Muscle layer of duodenum (tissue), 2 donors: ENCODE results near the gene SLC6A1.

Experiments used
- H3K27ac ChIP-seq: one replicate; pipeline ENCODE4 v1.7.0; 2013; ENCODE audit warnings: mild to moderate bottlenecking, low read length
- H3K27me3 ChIP-seq: one replicate; pipeline ENCODE4 v1.7.0; 2013; ENCODE audit warnings: low read depth, mild to moderate bottlenecking, control low read depth, low read length
- H3K36me3 ChIP-seq, 2 donors: one replicate each; pipeline ENCODE4 v1.7.0; 2013; ENCODE audit warnings: low read length in 2 of 2, control low read depth in 1 of 2, mild to moderate bottlenecking in 1 of 2; ENCODE audit not compliant: insufficient read depth in 2 of 2, control insufficient read depth in 1 of 2
- H3K4me1 ChIP-seq, 2 donors: one replicate each; pipeline ENCODE4 v1.7.0; 2013; ENCODE audit warnings: low read length in 2 of 2, mild to moderate bottlenecking in 2 of 2, control low read depth in 1 of 2, moderate library complexity in 1 of 2; ENCODE audit not compliant: insufficient read depth in 2 of 2, control insufficient read depth in 1 of 2
- H3K4me3 ChIP-seq, 2 donors: one replicate each; pipeline ENCODE4 v1.7.0; 2013; ENCODE audit warnings: low read length in 2 of 2, low read depth in 1 of 2, mild to moderate bottlenecking in 1 of 2
- H3K9me3 ChIP-seq, 2 donors: one replicate each; pipeline ENCODE4 v1.7.0; 2013; ENCODE audit warnings: low read length in 2 of 2, control low read depth in 1 of 2, mild to moderate bottlenecking in 1 of 2; ENCODE audit not compliant: control insufficient read depth in 1 of 2
- donor health status: healthy.

The SLC6A1 gene

DNA sequence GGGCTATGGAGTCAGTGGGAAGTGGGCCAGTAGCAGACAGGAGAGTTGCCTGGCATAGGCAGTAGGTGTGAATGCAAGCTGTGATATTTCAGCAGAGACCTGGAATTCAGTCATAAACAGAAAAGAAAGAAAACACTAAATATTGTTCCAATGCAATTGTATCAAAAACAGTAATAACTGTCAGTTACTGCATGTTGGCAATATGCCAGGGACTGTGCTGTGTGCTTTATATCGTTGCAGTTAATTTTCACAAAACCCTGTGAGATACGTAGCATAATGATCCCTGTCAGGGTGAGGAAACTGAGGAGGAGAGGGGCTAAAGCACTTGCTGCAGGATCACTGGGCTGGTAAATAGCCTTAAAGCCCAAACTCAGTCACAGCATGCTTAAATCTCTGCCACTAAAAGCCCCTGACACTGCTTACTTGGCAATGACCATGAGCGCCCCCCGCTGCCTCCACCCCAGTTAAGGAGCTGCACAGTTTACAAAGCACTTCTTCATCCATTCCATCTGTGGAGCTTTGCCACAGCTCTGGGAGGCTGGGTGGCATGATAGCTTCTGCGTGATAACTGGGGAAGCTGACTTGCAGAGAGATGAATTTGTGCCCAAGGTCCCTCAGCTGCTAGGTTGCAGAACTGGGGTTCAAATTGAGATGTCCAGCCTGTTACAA, 3.9 kb downstream of the SLC6A1 start:
- Histone ChIP-seq H3K36me3 (no peaks in the 10 kb centered on the region), H3K27ac (no peak overlapping the region), H3K27me3 (peaks cover 37% of the 10 kb centered on the region), H3K4me1 (peaks cover 0 to 14% of the 10 kb centered on the region in 2 donors), H3K4me3 (no peak overlapping the region), H3K9me3 (no peaks in the 10 kb centered on the region)

DNA sequence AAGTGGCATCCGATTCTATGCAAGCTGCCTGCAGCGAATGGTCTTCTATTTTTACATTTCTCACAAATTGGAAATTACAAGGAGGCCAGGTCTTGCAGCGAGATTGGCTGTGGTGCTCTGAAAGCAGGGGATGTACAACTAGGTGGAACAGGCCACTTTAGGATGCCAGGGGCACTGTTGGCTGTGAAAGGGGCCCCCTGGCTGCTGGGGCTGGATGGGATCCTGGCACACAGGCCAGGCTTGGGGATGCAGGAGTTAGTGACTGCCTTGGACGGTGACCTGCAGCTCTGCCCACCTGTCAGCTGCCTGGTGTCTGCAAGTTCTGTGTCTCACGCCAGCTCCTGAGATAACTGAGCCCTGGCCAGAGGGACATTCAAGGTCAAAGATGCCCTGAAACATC, 4.6 kb downstream of the SLC6A1 start:
- Histone ChIP-seq H3K4me1 (peaks cover 0 to 10% of the 10 kb centered on the region in 2 donors), H3K27me3 (peaks cover 30% of the 10 kb centered on the region), H3K4me3 (no peak overlapping the region), H3K36me3 (no peaks in the 10 kb centered on the region), H3K27ac (no peak overlapping the region), H3K9me3 (no peaks in the 10 kb centered on the region)

DNA sequence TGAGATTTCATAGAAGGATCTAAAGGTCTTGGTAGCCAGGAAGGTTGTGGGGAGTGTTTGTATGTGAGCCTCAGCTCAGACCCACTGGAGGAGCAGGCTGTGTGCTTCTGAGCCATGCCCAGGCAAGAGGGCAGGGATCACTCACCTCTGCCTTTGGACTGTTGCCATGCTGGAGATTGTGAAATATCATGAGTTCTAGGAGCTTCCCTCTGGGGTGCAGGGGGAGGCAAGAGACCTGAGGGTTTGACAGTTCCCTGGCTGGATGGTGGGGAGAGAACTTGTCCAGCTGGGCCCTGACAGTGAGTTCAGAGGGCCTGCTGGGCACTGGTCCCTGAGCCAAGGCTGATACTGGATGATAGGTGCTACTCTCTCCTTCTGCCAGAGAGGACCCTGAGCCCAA, 6.0 kb downstream of the SLC6A1 start:
- Histone ChIP-seq H3K27ac (no peak overlapping the region), H3K9me3 (no peaks in the 10 kb centered on the region), H3K27me3 (peaks cover 23% of the 10 kb centered on the region), H3K36me3 (no peaks in the 10 kb centered on the region), H3K4me1 (peaks cover 0 to under 1% of the 10 kb centered on the region in 2 donors), H3K4me3 (no peak overlapping the region)

DNA sequence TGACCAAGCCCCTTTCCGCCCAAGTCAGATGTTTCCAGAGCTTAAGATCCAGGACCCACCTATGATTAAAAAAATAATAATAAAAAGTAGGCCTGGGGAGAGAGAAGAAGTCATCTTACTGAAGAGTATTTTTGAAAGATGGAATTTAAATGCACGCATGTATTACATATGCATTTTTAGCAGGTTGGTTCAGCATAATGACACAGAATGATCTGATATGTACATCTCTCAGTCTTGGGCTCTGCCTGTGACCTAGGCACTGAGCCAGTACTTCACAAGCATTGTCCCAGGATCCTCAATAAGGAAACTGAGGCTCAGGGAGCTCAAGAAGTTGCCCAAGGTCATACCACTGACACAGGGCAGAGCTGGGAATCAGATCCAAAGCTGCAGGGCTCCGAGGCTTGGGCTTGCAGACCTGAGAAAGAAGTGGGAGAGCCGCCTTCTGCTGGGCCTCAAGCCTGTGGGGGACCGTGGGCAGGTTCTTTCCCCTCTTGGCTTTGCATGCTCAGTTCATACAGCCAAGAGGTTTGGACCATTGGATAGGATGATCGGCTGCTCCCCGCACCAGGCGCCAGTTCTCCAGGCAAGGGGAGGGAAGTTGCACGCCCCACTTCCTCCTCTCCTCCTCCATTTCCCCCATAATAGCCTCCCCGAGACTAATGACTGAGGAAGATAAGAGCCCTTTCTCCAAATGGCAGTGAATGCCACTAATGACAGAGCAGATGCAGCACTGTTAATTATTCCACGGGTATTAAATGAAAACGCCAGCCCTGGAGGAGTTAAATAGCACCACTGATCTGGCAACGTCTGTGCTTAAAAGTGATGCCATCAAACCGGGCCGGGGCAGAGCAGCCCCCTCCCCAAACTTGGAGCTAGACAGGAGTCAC, 6.9 kb downstream of the SLC6A1 start:
- Histone ChIP-seq H3K27ac (no peak overlapping the region), H3K4me3 (no peak overlapping the region), H3K4me1 (no peaks in the 10 kb centered on the region)

DNA sequence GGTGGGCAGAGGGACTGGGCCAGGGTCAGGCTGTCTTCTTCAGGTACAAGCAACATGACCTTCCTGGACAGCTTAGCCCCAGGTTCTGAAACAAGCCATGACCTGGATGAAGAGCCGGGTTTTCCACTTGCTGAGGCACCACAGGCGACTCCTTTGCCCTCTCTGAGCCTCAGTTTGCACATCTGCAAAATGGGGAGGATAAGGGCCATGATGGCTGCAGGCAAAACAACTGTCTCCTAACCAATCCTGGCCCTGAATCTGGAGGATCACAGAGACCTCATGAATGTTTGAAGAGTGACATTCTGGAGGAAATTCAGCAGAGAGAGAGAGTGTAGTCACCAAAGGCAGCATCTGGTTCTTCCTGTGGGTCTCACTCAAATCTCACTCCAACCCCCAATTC, 8.0 kb downstream of the SLC6A1 start:
- no peak overlapping the region for H3K27ac ChIP-seq
- H3K27me3 ChIP-seq = peaks cover 6% of the 10 kb centered on the region
- no peaks in the 10 kb centered on the region for H3K36me3 ChIP-seq
- H3K4me3 ChIP-seq = no peak overlapping the region
- H3K4me1 ChIP-seq = no peaks in the 10 kb centered on the region
- H3K9me3 ChIP-seq = no peaks in the 10 kb centered on the region

More for the DNA sequence above, 6.9 kb downstream of the SLC6A1 start:
- no peaks in the 10 kb centered on the region for H3K36me3 ChIP-seq
- H3K9me3 ChIP-seq = no peaks in the 10 kb centered on the region
- peaks cover 17% of the 10 kb centered on the region for H3K27me3 ChIP-seq

DNA sequence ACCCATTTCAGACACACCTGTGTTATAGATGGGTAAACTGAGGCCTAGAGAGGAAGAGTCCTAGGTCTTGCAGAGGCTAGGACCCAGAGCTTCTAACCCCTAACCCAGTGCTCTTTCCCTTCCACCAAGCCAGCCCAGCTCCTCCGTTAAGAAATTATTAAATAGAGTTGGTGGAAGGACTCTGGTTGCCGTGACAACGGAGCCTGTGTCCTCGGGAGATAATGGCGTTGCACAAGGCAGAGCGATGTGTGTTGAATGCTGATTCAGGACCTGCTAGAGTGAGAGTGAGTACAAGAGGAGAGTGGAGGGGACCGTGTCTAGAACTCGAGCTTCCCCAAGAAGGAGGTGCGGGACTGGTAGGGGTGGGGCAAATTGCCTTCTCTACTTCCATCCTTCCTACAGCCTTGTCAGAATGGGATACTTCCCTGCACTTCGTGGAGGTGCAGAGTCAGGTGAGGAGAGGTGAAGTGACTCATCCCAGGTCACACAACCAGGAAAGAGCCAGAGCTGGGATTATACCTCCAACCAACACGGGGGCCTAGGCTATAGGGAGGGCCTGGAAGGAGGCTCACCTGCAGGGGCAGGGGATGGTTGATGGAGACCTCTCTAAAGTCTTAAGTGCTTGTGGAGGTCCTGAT, 8.6 kb downstream of the SLC6A1 start:
- H3K9me3 ChIP-seq = no peaks in the 10 kb centered on the region
- H3K4me1 ChIP-seq = no peaks in the 10 kb centered on the region
- no peaks in the 10 kb centered on the region for H3K36me3 ChIP-seq
- H3K4me3 ChIP-seq = no peak overlapping the region
- no peak overlapping the region for H3K27ac ChIP-seq
- H3K27me3 ChIP-seq = no peaks in the 10 kb centered on the region

DNA sequence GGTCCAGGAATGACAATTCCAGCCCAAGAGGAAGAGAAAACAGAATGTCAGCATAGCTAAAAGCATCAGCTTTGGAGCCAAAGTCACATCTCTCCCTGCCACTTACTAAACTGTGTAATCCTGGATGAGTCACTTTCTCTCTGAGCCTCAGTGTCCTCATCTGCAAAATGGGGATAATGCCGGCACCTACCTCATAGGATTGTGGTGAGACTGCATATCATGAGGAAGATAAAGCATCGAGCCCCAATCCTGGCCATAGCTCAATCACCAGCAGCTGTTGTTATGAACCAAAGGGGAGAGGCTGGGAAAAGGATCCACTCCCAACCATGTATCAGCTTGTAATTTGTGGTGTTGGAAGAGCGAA, 9.1 kb downstream of the SLC6A1 start:
- Histone ChIP-seq H3K27ac (no peak overlapping the region), H3K9me3 (no peaks in the 10 kb centered on the region), H3K27me3 (no peaks in the 10 kb centered on the region), H3K4me3 (no peak overlapping the region), H3K4me1 (no peaks in the 10 kb centered on the region), H3K36me3 (no peaks in the 10 kb centered on the region)

DNA sequence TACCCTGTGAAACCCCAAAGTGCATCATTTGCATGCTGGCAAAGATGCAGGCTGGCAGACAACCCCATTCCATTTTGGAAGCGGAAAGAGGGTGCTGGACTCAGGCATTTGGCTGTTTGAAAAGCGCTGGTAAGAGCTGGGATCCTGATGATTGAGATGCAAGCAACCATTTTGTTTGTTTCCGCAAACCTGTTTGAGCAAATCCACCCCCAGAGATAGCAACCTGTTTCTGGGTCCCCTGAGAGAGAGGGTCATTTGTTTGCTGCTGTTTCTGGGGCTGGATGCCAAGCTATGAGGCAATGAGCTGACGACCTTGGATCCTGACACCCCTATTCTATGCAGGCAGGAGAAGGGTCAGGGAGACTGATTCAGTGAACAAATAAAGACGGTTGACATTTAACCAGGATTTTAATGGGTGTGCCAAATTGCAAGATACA, 9.8 kb downstream of the SLC6A1 start:
- Histone ChIP-seq H3K36me3 (no peaks in the 10 kb centered on the region), H3K4me3 (no peak overlapping the region), H3K27me3 (no peaks in the 10 kb centered on the region), H3K27ac (no peak overlapping the region), H3K9me3 (no peaks in the 10 kb centered on the region), H3K4me1 (no peaks in the 10 kb centered on the region)

DNA sequence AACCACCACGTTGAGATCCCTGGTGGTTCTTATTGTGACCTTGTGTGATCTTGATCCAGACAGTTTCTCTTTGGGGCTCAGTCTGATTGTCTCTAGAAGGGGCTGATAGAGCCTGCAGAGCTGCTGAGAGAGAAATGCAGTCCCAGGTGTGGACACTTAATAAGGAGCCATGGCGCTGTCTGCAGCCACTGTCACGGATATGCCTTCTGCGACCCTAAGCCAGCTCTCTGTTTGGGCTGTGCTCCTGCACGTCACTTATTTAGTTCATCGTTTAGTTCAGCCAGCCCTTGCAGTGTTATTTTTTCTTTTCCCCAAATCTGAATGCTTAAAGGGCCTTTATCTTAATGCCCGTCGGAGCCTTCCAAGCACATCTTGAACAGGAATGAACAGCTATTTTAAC, 12.0 kb downstream of the SLC6A1 start:
- Histone ChIP-seq H3K4me3 (no peak overlapping the region), H3K4me1 (no peaks in the 10 kb centered on the region), H3K27me3 (no peaks in the 10 kb centered on the region), H3K36me3 (no peaks in the 10 kb centered on the region), H3K27ac (no peak overlapping the region), H3K9me3 (no peaks in the 10 kb centered on the region)

DNA sequence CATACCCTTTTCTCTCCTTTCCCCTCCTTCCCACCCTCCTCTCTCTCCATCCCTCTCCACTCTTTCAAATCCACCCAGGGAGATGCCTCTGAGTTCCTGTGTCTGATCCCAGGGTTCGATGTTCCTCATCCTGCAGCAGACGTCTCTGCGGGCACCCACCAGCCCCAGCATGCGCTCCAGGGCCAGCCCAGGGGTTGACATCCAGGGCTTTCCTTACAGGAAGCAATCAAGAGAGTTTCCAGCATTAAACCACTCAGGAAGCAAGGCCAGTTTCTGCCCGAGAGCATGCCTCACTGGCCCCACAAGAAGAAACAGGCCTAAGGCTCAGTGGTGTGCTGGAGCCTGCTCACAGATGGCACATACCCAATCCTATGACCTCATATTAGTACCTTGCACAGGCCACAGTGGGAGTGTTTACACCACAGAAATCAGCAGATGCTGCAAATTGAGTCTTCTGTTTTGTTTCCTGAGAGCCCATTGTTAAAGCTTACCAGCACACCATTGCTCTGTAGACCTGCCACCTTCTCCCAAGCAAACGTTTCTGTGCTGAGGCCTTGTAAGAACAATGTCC, 13.2 kb downstream of the SLC6A1 start:
- no peak overlapping the region for H3K27ac ChIP-seq
- no peaks in the 10 kb centered on the region for H3K4me1 ChIP-seq
- H3K27me3 ChIP-seq = no peaks in the 10 kb centered on the region

More for the DNA sequence above, 13.2 kb downstream of the SLC6A1 start:
- Histone ChIP-seq H3K36me3 (no peaks in the 10 kb centered on the region), H3K9me3 (no peaks in the 10 kb centered on the region), H3K4me3 (no peak overlapping the region)
